Neural cell (in vitro differentiated cells): Measurements from ENCODE around the gene RDX. TPM values are rescaled to one million over a fixed set of nuclear protein-coding genes. Genes with fewer than 3 reads are reported as not detected.

Experiments
- H2AFZ ChIP-seq: fragments of 200-600, 300-800 bp; sonication (generic), shearing (Covaris generic); 2 replicates; pipeline ENCODE4 v1.6.0; 2014; ENCODE audit warnings: low read depth, mild to moderate bottlenecking, antibody characterized with exemption, low read length, moderate library complexity
- H3F3A ChIP-seq: fragments of 200-600 bp; shearing (Covaris generic); 2 replicates; pipeline ENCODE4 v1.6.1; 2016; ENCODE audit warnings: mild to moderate bottlenecking, moderate library complexity, mixed read lengths, antibody characterized with exemption, low read length; ENCODE audit not compliant: insufficient read depth, poor library complexity, severe bottlenecking
- H3K27ac ChIP-seq: fragments of 200-600, 300-800 bp; sonication (generic), shearing (Covaris generic); 2 replicates; pipeline ENCODE4 v1.5.1; 2014; ENCODE audit warnings: mild to moderate bottlenecking, low read length, moderate library complexity
- H3K27me3 ChIP-seq: fragments of 300-800, 200-600 bp; sonication (generic), shearing (Covaris generic); 2 replicates; pipeline ENCODE4 v1.6.0; 2014; ENCODE audit warnings: mild to moderate bottlenecking, low read depth, low read length, moderate library complexity; ENCODE audit not compliant: insufficient read depth
- H3K36me3 ChIP-seq: fragments of 300-800, 200-600 bp; sonication (generic), shearing (Covaris generic); 2 replicates; pipeline ENCODE4 v1.5.1; 2014; ENCODE audit warnings: mild to moderate bottlenecking, antibody characterized with exemption, low read length, moderate library complexity; ENCODE audit not compliant: insufficient read depth
- H3K4me2 ChIP-seq: fragments of 300-800, 200-600 bp; sonication (generic), shearing (Covaris generic); 2 replicates; pipeline ENCODE4 v1.6.0; 2014; ENCODE audit warnings: mild to moderate bottlenecking, low read length
- H3K4me3 ChIP-seq: fragments of 300-800, 200-600 bp; sonication (generic), shearing (Covaris generic); 2 replicates; pipeline ENCODE4 v1.5.1; 2014; ENCODE audit warnings: mild to moderate bottlenecking, low read length, moderate library complexity
- H3K79me2 ChIP-seq: fragments of 200-600 bp; shearing (Covaris generic); replicated peaks from 2 replicates; pipeline ENCODE4 v1.6.0; 2014; ENCODE audit warnings: mild to moderate bottlenecking, low read length, moderate library complexity; ENCODE audit not compliant: insufficient read depth
- H3K9ac ChIP-seq: fragments of 300-800, 200-600 bp; sonication (generic), shearing (Covaris generic); 2 replicates; pipeline ENCODE4 v1.6.1; 2016; ENCODE audit warnings: mild to moderate bottlenecking, low read length, mixed read lengths
- H3K9me2 ChIP-seq: fragments of 200-600 bp; shearing (Covaris generic); 2 replicates; pipeline ENCODE4 v1.6.1; 2016; ENCODE audit warnings: mild to moderate bottlenecking, low read length, mixed read lengths; ENCODE audit not compliant: insufficient read depth
- H3K9me3 ChIP-seq: fragments of 200-600, 300-800 bp; sonication (generic), shearing (Covaris generic); 2 replicates; pipeline ENCODE4 v1.6.1; 2016; ENCODE audit warnings: mild to moderate bottlenecking, mixed run types, low read length, moderate library complexity, mixed read lengths
- H4K20me1 ChIP-seq: fragments of 200-600 bp; shearing (Covaris generic); 2 replicates; pipeline ENCODE4 v1.6.1; 2016; ENCODE audit warnings: mild to moderate bottlenecking, mixed run types; ENCODE audit not compliant: insufficient read depth
- CTCF ChIP-seq: fragments of 450-650 bp; IDR thresholded peaks from 2 replicates; pipeline ENCODE4 v1.5.1; 2014; ENCODE audit warnings: antibody characterized with exemption, mild to moderate bottlenecking, moderate library complexity; ENCODE audit not compliant: poor library complexity, severe bottlenecking
- EP300 ChIP-seq: fragments of 450-650 bp; conservative IDR thresholded peaks from 2 replicates; pipeline ENCODE4 v1.6.1; 2014; ENCODE audit warnings: antibody characterized with exemption, mild to moderate bottlenecking, moderate library complexity; ENCODE audit not compliant: poor library complexity, severe bottlenecking
- EZH2 ChIP-seq: fragments of 200-600, 300-800 bp; shearing (Covaris generic), sonication (generic); IDR thresholded peaks from 2 replicates; pipeline ENCODE4 v1.6.1; 2014; ENCODE audit warnings: antibody characterized with exemption, low read length, borderline replicate concordance, mild to moderate bottlenecking; ENCODE audit not compliant: insufficient read depth, poor library complexity, severe bottlenecking
- MXI1 ChIP-seq: fragments of 450-650 bp; conservative IDR thresholded peaks from 2 replicates; pipeline ENCODE4 v1.6.1; 2014; ENCODE audit warnings: antibody characterized with exemption, mild to moderate bottlenecking; ENCODE audit not compliant: poor library complexity, severe bottlenecking
- POLR2AphosphoS5 ChIP-seq: IDR thresholded peaks from 2 replicates; pipeline ENCODE4 v1.6.1; 2012
- RAD21 ChIP-seq: fragments of 450-650 bp; conservative IDR thresholded peaks from 2 replicates; pipeline ENCODE4 v1.6.1; 2014; ENCODE audit warnings: antibody characterized with exemption, mild to moderate bottlenecking, moderate library complexity
- SMC3 ChIP-seq: fragments of 450-650 bp; conservative IDR thresholded peaks from 2 replicates; pipeline ENCODE4 v1.6.1; 2014; ENCODE audit warnings: antibody characterized with exemption, mild to moderate bottlenecking, moderate library complexity; ENCODE audit not compliant: poor library complexity
- TAF1 ChIP-seq: IDR thresholded peaks from 2 replicates; pipeline ENCODE4 v1.6.1; 2012; ENCODE audit warnings: low read depth
- polyA plus RNA-seq: library from polyadenylated mRNA; depleted of rRNA; stranded (reverse); fragments of >200 nt; gene quantifications from 2 replicates; pipeline ENCODE4 v1.2.3, GENCODE V29; 2014
- TF ChIP-seq, protein P1 (sequence below): IDR thresholded peaks from 2 replicates; pipeline ENCODE4 v1.6.1; 2012; ENCODE audit warnings: borderline replicate concordance

Gene RDX
- polyA plus RNA-seq, 1 donor from 2014 or later = 39.0 TPM

- H3K27ac ChIP-seq = no peak overlapping the region
- no peak overlapping the region for H3K4me2 ChIP-seq
- H3F3A ChIP-seq = no peaks in the 10 kb centered on the region
- no peak overlapping the region for H2AFZ ChIP-seq
- TF ChIP-seq, protein P1, sequence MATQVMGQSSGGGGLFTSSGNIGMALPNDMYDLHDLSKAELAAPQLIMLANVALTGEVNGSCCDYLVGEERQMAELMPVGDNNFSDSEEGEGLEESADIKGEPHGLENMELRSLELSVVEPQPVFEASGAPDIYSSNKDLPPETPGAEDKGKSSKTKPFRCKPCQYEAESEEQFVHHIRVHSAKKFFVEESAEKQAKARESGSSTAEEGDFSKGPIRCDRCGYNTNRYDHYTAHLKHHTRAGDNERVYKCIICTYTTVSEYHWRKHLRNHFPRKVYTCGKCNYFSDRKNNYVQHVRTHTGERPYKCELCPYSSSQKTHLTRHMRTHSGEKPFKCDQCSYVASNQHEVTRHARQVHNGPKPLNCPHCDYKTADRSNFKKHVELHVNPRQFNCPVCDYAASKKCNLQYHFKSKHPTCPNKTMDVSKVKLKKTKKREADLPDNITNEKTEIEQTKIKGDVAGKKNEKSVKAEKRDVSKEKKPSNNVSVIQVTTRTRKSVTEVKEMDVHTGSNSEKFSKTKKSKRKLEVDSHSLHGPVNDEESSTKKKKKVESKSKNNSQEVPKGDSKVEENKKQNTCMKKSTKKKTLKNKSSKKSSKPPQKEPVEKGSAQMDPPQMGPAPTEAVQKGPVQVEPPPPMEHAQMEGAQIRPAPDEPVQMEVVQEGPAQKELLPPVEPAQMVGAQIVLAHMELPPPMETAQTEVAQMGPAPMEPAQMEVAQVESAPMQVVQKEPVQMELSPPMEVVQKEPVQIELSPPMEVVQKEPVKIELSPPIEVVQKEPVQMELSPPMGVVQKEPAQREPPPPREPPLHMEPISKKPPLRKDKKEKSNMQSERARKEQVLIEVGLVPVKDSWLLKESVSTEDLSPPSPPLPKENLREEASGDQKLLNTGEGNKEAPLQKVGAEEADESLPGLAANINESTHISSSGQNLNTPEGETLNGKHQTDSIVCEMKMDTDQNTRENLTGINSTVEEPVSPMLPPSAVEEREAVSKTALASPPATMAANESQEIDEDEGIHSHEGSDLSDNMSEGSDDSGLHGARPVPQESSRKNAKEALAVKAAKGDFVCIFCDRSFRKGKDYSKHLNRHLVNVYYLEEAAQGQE = no peak
- TF ChIP-seq RAD21 = no peak
- TF ChIP-seq EZH2 = no peak
- no peak for TF ChIP-seq TAF1
- no peak for TF ChIP-seq EP300
- TF ChIP-seq CTCF = no peak
- TF ChIP-seq POLR2AphosphoS5 = no peak
- no peak for TF ChIP-seq MXI1
- no peak for TF ChIP-seq SMC3
- no peak overlapping the region for H3K9ac ChIP-seq
- no peaks in the 10 kb centered on the region for H4K20me1 ChIP-seq
- no peak overlapping the region for H3K4me3 ChIP-seq
- H3K9me2 ChIP-seq = no peaks in the 10 kb centered on the region
- no peaks in the 10 kb centered on the region for H3K9me3 ChIP-seq
- H3K79me2 ChIP-seq = no peaks in the 10 kb centered on the region
- H3K36me3 ChIP-seq = no peaks in the 10 kb centered on the region
- H3K27me3 ChIP-seq = no peaks in the 10 kb centered on the region
These were observed 31.1 kb upstream of the RDX start for GRCh38 chr11:110327508-110327907.

DNA sequence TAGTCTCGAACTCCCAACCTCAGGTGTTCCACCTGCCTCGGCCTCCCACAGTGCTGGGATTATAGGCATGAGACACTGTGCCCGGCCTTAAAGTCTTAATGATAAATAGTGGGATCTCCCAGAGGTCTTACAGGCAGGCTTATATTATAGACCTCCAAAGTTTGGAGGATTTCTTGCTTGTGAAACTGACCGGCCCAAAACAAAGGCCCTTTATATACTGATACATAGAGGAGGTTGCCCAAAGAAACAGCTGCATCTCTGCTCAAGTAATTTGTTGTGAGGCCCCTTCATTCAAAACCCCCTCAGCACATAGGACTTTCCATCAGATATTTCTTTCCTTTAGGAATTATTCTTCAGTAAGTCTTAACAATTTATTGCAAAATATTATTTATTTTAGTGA is 27.4 kb upstream of the RDX start:
- H3K27ac ChIP-seq = no peak overlapping the region
- no peak overlapping the region for H3K4me3 ChIP-seq
- H3K36me3 ChIP-seq = no peaks in the 10 kb centered on the region
- no peaks in the 10 kb centered on the region for H3K9me2 ChIP-seq
- H3K9ac ChIP-seq = no peak overlapping the region
- H3K27me3 ChIP-seq = no peaks in the 10 kb centered on the region
- H4K20me1 ChIP-seq = no peaks in the 10 kb centered on the region
- no peaks in the 10 kb centered on the region for H3F3A ChIP-seq
- no peak overlapping the region for H3K4me2 ChIP-seq
- H3K79me2 ChIP-seq = no peaks in the 10 kb centered on the region
- TF ChIP-seq MXI1 (no peak), EZH2 (no peak), TAF1 (no peak), EP300 (no peak), SMC3 (no peak), RAD21 (no peak)
- TF ChIP-seq, protein P1 = no peak
- H3K9me3 ChIP-seq = no peaks in the 10 kb centered on the region
- H2AFZ ChIP-seq = no peak overlapping the region
